ENCODE measurements around the gene AOC2.
"Not testable (repeated sequence)": the region's sequence is repeated elsewhere in the genome, so short reads cannot be mapped to it uniquely, and the experiment has no call there.

AOC2 gene

GRCh38 chr17:42855048-42855596 lies 10.7 kb downstream of the AOC2 start:
- Mint-ChIP-seq H3K9me3 (no peaks in the 10 kb centered on the region), H3K27me3 (ENCODE audit: low read depth) (no peaks in the 10 kb centered on the region), H3K4me1 (ENCODE audit: low read depth) (no peaks in the 10 kb centered on the region), H3K36me3 (ENCODE audit: low read depth) (no peaks in the 10 kb centered on the region), H3K27ac (no peak overlapping the region), H3K4me3 (no peak overlapping the region)

- H3K27me3 Mint-ChIP-seq (ENCODE audit: low read depth); H3K36me3 Mint-ChIP-seq (ENCODE audit: low read depth); H3K27ac Mint-ChIP-seq; H3K9me3 Mint-ChIP-seq; H3K4me3 Mint-ChIP-seq; H3K4me1 Mint-ChIP-seq (ENCODE audit: low read depth): not testable (repeated sequence)
Observed at GRCh38 chr17:42856093-42856492, 11.7 kb downstream of the AOC2 start.

- H3K36me3 Mint-ChIP-seq (ENCODE audit: low read depth); H3K4me3 Mint-ChIP-seq; H3K4me1 Mint-ChIP-seq (ENCODE audit: low read depth); H3K27me3 Mint-ChIP-seq (ENCODE audit: low read depth); H3K27ac Mint-ChIP-seq; H3K9me3 Mint-ChIP-seq: not testable (repeated sequence)
Observed at GRCh38 chr17:42856516-42856915, 12.1 kb downstream of the AOC2 start.

- no peaks in the 10 kb centered on the region for H3K36me3 Mint-ChIP-seq (ENCODE audit: low read depth)
- no peak overlapping the region for H3K4me3 Mint-ChIP-seq
- H3K27me3 Mint-ChIP-seq (ENCODE audit: low read depth) = no peaks in the 10 kb centered on the region
- H3K9me3 Mint-ChIP-seq = no peaks in the 10 kb centered on the region
- H3K4me1 Mint-ChIP-seq (ENCODE audit: low read depth) = no peaks in the 10 kb centered on the region
- H3K27ac Mint-ChIP-seq = no peak overlapping the region
Observed at GRCh38 chr17:42857389-42857788, 13.0 kb downstream of the AOC2 start.

- H3K9me3 Mint-ChIP-seq = no peaks in the 10 kb centered on the region
- H3K4me1 Mint-ChIP-seq (ENCODE audit: low read depth) = no peaks in the 10 kb centered on the region
- H3K36me3 Mint-ChIP-seq (ENCODE audit: low read depth) = no peaks in the 10 kb centered on the region
- no peak overlapping the region for H3K27ac Mint-ChIP-seq
- H3K4me3 Mint-ChIP-seq = no peak overlapping the region
- H3K27me3 Mint-ChIP-seq (ENCODE audit: low read depth) = no peaks in the 10 kb centered on the region
Observed at GRCh38 chr17:42865638-42866094, 21.3 kb downstream of the AOC2 start.

GRCh38 chr17:42866216-42866615 lies 21.8 kb downstream of the AOC2 start:
- Mint-ChIP-seq H3K27me3 (ENCODE audit: low read depth) (no peaks in the 10 kb centered on the region), H3K27ac (no peak overlapping the region), H3K9me3 (no peaks in the 10 kb centered on the region), H3K4me1 (ENCODE audit: low read depth) (no peaks in the 10 kb centered on the region), H3K36me3 (ENCODE audit: low read depth) (no peaks in the 10 kb centered on the region), H3K4me3 (no peak overlapping the region)

- no peaks in the 10 kb centered on the region for H3K9me3 Mint-ChIP-seq
- H3K4me1 Mint-ChIP-seq (ENCODE audit: low read depth) = no peaks in the 10 kb centered on the region
- no peak overlapping the region for H3K27ac Mint-ChIP-seq
- no peak overlapping the region for H3K4me3 Mint-ChIP-seq
- H3K27me3 Mint-ChIP-seq (ENCODE audit: low read depth) = no peaks in the 10 kb centered on the region
- no peaks in the 10 kb centered on the region for H3K36me3 Mint-ChIP-seq (ENCODE audit: low read depth)
Observed at GRCh38 chr17:42866631-42867575, 22.5 kb downstream of the AOC2 start.

- H3K36me3 Mint-ChIP-seq (ENCODE audit: low read depth); H3K4me3 Mint-ChIP-seq; H3K27me3 Mint-ChIP-seq (ENCODE audit: low read depth); H3K27ac Mint-ChIP-seq; H3K4me1 Mint-ChIP-seq (ENCODE audit: low read depth); H3K9me3 Mint-ChIP-seq: not testable (repeated sequence)
Observed at GRCh38 chr17:42867694-42868261, 23.4 kb downstream of the AOC2 start.

- Mint-ChIP-seq H3K27ac (no peak overlapping the region), H3K36me3 (ENCODE audit: low read depth) (no peaks in the 10 kb centered on the region), H3K4me1 (ENCODE audit: low read depth) (no peaks in the 10 kb centered on the region), H3K4me3 (no peak overlapping the region), H3K9me3 (no peaks in the 10 kb centered on the region), H3K27me3 (ENCODE audit: low read depth) (no peaks in the 10 kb centered on the region)
Observed at GRCh38 chr17:42868338-42868737, 24.0 kb downstream of the AOC2 start.

- no peak overlapping the region for H3K27ac Mint-ChIP-seq
- no peaks in the 10 kb centered on the region for H3K9me3 Mint-ChIP-seq
- no peaks in the 10 kb centered on the region for H3K27me3 Mint-ChIP-seq (ENCODE audit: low read depth)
- H3K36me3 Mint-ChIP-seq (ENCODE audit: low read depth) = no peaks in the 10 kb centered on the region
- H3K4me1 Mint-ChIP-seq (ENCODE audit: low read depth) = no peaks in the 10 kb centered on the region
- no peak overlapping the region for H3K4me3 Mint-ChIP-seq
Observed at GRCh38 chr17:42871647-42872046, 27.3 kb downstream of the AOC2 start.

- Mint-ChIP-seq H3K27ac (no peak overlapping the region), H3K27me3 (ENCODE audit: low read depth) (peaks cover 4% of the 10 kb centered on the region), H3K36me3 (ENCODE audit: low read depth) (no peaks in the 10 kb centered on the region), H3K4me1 (ENCODE audit: low read depth) (no peaks in the 10 kb centered on the region), H3K9me3 (no peaks in the 10 kb centered on the region), H3K4me3 (no peak overlapping the region)
Observed at GRCh38 chr17:42872251-42872965, 28.0 kb downstream of the AOC2 start.

GRCh38 chr17:42873315-42873714 lies 28.9 kb downstream of the AOC2 start:
- Mint-ChIP-seq H3K27ac (no peak overlapping the region), H3K4me3 (no peak overlapping the region), H3K4me1 (ENCODE audit: low read depth) (no peaks in the 10 kb centered on the region), H3K36me3 (ENCODE audit: low read depth) (no peaks in the 10 kb centered on the region), H3K27me3 (ENCODE audit: low read depth) (peaks cover 5% of the 10 kb centered on the region), H3K9me3 (no peaks in the 10 kb centered on the region)

GRCh38 chr17:42873932-42874695 lies 29.7 kb downstream of the AOC2 start:
- not testable (repeated sequence) for H3K27ac Mint-ChIP-seq; H3K4me1 Mint-ChIP-seq (ENCODE audit: low read depth); H3K27me3 Mint-ChIP-seq (ENCODE audit: low read depth); H3K4me3 Mint-ChIP-seq; H3K36me3 Mint-ChIP-seq (ENCODE audit: low read depth); H3K9me3 Mint-ChIP-seq

GRCh38 chr17:42877037-42877436 lies 32.7 kb downstream of the AOC2 start:
- no peaks in the 10 kb centered on the region for H3K36me3 Mint-ChIP-seq (ENCODE audit: low read depth)
- H3K27me3 Mint-ChIP-seq (ENCODE audit: low read depth) = peaks cover 5% of the 10 kb centered on the region
- no peak overlapping the region for H3K27ac Mint-ChIP-seq
- H3K4me3 Mint-ChIP-seq = no peak overlapping the region
- no peaks in the 10 kb centered on the region for H3K4me1 Mint-ChIP-seq (ENCODE audit: low read depth)
- H3K9me3 Mint-ChIP-seq = no peaks in the 10 kb centered on the region

All from T-helper 1 cell treated with Interleukin-12 subunit alpha and Interleukin-12 subunit beta and Interleukin-4 antibody, amounts not matched to agents 30 μg/mL and 1 μg/mL, for 36 hours (primary cell).